Peyer's patch (tissue), 4 donors: ENCODE data around the gene ATXN1L. TPM values are rescaled to one million over a fixed set of nuclear protein-coding genes. Genes with fewer than 3 reads are reported as not detected.
"Not testable (repeated sequence)": the region's sequence is repeated elsewhere in the genome, so short reads cannot be mapped to it uniquely, and the experiment has no call there.

Source experiments
- DNase-seq, 3 donors: peaks; one replicate each; pipeline ENCODE4 v3.0.0-alpha.2; 2017 to 2019
- H3K27ac ChIP-seq, 4 donors: fragments of 200-600 bp; sonication (generic); one replicate each; pipeline ENCODE4 v1.5.1; 2016 to 2019
- H3K27me3 ChIP-seq, 2 donors: fragments of 200-600 bp; sonication (generic); one replicate each; pipeline ENCODE4 v1.5.1; 2019
- H3K36me3 ChIP-seq, 3 donors: fragments of 200-600 bp; sonication (generic); one replicate each; pipeline ENCODE4 v1.5.1; 2016 to 2019
- H3K4me1 ChIP-seq, 4 donors: fragments of 200-600 bp; sonication (generic); one replicate each; pipeline ENCODE4 v1.5.1; 2016 to 2019
- H3K4me3 ChIP-seq, 4 donors: fragments of 200-600 bp; sonication (generic); 1 replicate in 3 of 4; 2 replicates in 1 of 4; pipeline ENCODE4 v1.5.1; 2016 to 2019; ENCODE audit warnings: mild to moderate bottlenecking in 1 of 4
- H3K9me3 ChIP-seq, 4 donors: fragments of 200-600 bp; sonication (generic); one replicate each; pipeline ENCODE4 v1.5.1; 2016 to 2019; ENCODE audit warnings: mild to moderate bottlenecking in 1 of 4
- CTCF ChIP-seq, 6 experiments: fragments of 450-650 bp in 4 of 6; fragments of 200-600 bp in 2 of 6; sonication (generic) in 1 of 6; IDR thresholded peaks; one replicate each; pipeline ENCODE4 v1.5.1; 2017 to 2019; ENCODE audit warnings: antibody characterized with exemption in 6 of 6, mild to moderate bottlenecking in 3 of 6, moderate library complexity in 1 of 6
- POLR2A ChIP-seq, 2 donors: fragments of 450-650 bp; IDR thresholded peaks; one replicate each; pipeline ENCODE4 v1.5.1; 2017; ENCODE audit warnings: antibody characterized with exemption in 2 of 2, mild to moderate bottlenecking in 2 of 2, moderate library complexity in 2 of 2
- total RNA-seq, 4 donors: library from RNA; depleted of rRNA; stranded (reverse); fragments of >200 nt; gene quantifications; one replicate each; pipeline ENCODE4 v1.1.0, GENCODE V29; 2016

Gene ATXN1L
- total RNA-seq, 4 donors from 2014 or later = 14.0 to 40.2 (median 22.5) TPM

GRCh38 chr16:71899171-71899570 lies 53.4 kb downstream of the ATXN1L start:
- TF ChIP-seq POLR2A (IDR thresholded peaks at IDR 0.05) (no peak), CTCF (IDR thresholded peaks at IDR 0.05) (no peak)
- Histone ChIP-seq H3K9me3 (no peaks in the 10 kb centered on the region), H3K36me3 (no peaks in the 10 kb centered on the region), H3K4me1 (peaks cover 0 to 52% (median 13%) of the 10 kb centered on the region in 4 donors), H3K4me3 (no peak overlapping the region), H3K27ac (no peak overlapping the region), H3K27me3 (no peaks in the 10 kb centered on the region)
- DNase-seq = no peak

- Histone ChIP-seq H3K4me1 (peaks cover 0 to 44% (median 11%) of the 10 kb centered on the region in 4 donors), H3K9me3 (no peaks in the 10 kb centered on the region), H3K36me3 (no peaks in the 10 kb centered on the region), H3K27me3 (no peaks in the 10 kb centered on the region), H3K4me3 (no peak overlapping the region), H3K27ac (no peak overlapping the region)
- DNase-seq = no peak
- TF ChIP-seq CTCF (IDR thresholded peaks at IDR 0.05) (no peak), POLR2A (IDR thresholded peaks at IDR 0.05) (no peak)
These were observed 57.0 kb downstream of the ATXN1L start for GRCh38 chr16:71902656-71903365.

GRCh38 chr16:71903608-71904007 lies 57.8 kb downstream of the ATXN1L start:
- H3K4me3 ChIP-seq = no peak overlapping the region
- no peaks in the 10 kb centered on the region for H3K36me3 ChIP-seq
- no peaks in the 10 kb centered on the region for H3K9me3 ChIP-seq
- no peaks in the 10 kb centered on the region for H3K27me3 ChIP-seq
- no peak for DNase-seq
- peaks cover 0 to 44% (median 10%) of the 10 kb centered on the region in 4 donors for H3K4me1 ChIP-seq
- no peak for TF ChIP-seq CTCF (IDR thresholded peaks at IDR 0.05)
- no peak for TF ChIP-seq POLR2A (IDR thresholded peaks at IDR 0.05)
- no peak overlapping the region for H3K27ac ChIP-seq

- Histone ChIP-seq H3K27me3 (no peaks in the 10 kb centered on the region), H3K4me1 (peaks cover 0 to 45% (median 9%) of the 10 kb centered on the region in 4 donors), H3K9me3 (no peaks in the 10 kb centered on the region), H3K27ac (no peak overlapping the region), H3K4me3 (no peak overlapping the region), H3K36me3 (no peaks in the 10 kb centered on the region)
- no peak for DNase-seq
- no peak for TF ChIP-seq POLR2A (IDR thresholded peaks at IDR 0.05)
- no peak for TF ChIP-seq CTCF (IDR thresholded peaks at IDR 0.05)
These were observed 58.5 kb downstream of the ATXN1L start for GRCh38 chr16:71904239-71904638.

GRCh38 chr16:71905765-71906164 lies 60.0 kb downstream of the ATXN1L start:
- H3K36me3 ChIP-seq, H3K4me3 ChIP-seq, H3K27ac ChIP-seq, H3K9me3 ChIP-seq, DNase-seq, H3K27me3 ChIP-seq: not testable (repeated sequence)
- peaks cover 0 to 50% (median 7%) of the 10 kb centered on the region in 4 donors for H3K4me1 ChIP-seq

Other genes starting within 250 kb of the ATXN1L start
- gene MARVELD3, start 219.8 kb upstream of the ATXN1L start, total RNA-seq = 100 to 1,000 TPM in 3 of 4 donors, 10 to 100 TPM in 1; 66.0 to 167 (median 154) TPM
- 100 to 1,000 TPM in 3 of 4 donors, 10 to 100 TPM in 1; 18.2 to 170 (median 116) TPM for gene PHLPP2, start 121.3 kb upstream of the ATXN1L start, total RNA-seq
- 100 to 1,000 TPM; 113 to 153 (median 137) TPM for gene AP1G1, start 37.1 kb upstream of the ATXN1L start, total RNA-seq
- 10 to 100 TPM; 16.5 to 22.0 (median 19.3) TPM for gene ZNF821, start 38.2 kb downstream of the ATXN1L start, total RNA-seq
- gene IST1, start 49.6 kb downstream of the ATXN1L start, total RNA-seq = 100 to 1,000 TPM; 228 to 274 (median 261) TPM
- gene PKD1L3, start 154.4 kb downstream of the ATXN1L start, total RNA-seq = 1 to 10 TPM; 1.4 to 2.5 (median 1.8) TPM
- gene DHODH, start 162.8 kb downstream of the ATXN1L start, total RNA-seq = 1 to 10 TPM in 3 of 4 donors, under 1 TPM in 1; 0.88 to 8.9 (median 5.8) TPM
- gene HP, start 208.5 kb downstream of the ATXN1L start, total RNA-seq = not detected
- not detected for gene HPR, start 217.2 kb downstream of the ATXN1L start, total RNA-seq
- gene TXNL4B, start 247.6 kb downstream of the ATXN1L start, total RNA-seq = 10 to 100 TPM in 3 of 4 donors, 1 to 10 TPM in 1; 7.2 to 40.4 (median 13.4) TPM
- 100 to 1,000 TPM in 2 of 4 donors, 10 to 100 TPM in 2; 44.3 to 171 (median 106) TPM for gene DHX38, start 247.9 kb downstream of the ATXN1L start, total RNA-seq